ENCODE data around the gene HMGXB4.

DNA sequence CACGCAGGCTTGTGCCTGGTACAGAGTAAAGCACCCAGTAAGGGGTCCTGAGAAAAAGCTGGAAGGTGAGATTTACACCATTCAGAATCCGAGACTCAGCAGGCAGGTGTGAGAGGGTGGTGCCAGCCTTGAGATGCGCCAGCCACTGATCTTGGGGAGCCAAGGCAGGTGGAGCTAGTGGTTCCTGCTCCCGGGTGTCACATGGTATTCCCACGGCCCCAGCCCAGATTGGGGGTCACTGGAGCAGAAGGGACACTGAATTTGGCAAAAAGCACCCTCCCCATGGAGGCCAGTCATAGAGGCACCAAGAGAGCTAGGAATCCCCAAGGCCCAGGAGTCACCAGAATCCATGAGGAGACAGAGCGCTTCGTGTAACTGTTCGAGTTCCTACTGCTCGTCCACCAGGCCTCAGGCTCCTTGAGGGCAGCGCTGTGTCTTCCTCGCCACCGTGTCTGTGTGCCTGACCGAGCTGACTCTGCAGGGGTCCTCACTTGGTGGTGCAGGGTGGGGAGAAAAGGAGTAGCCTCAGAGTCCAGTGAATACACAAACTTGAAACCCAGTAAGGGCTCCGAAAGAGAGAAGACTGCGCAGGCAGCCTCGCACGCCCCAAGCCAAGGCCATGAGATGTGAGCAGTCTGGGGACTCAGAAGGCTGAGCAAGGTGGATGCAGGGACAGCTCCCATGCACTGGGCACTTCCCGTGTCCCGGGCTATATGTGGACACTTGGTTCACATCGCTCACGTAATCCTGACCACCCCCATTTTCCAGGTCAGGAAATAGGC, 70.6 kb downstream of the HMGXB4 start:
- TF ChIP-seq POLR2A (IDR thresholded peaks at IDR 0.05) (no peak), CTCF (IDR thresholded peaks at IDR 0.05) (no peak)
